Activated CD4-positive, alpha-beta memory T cell treated with anti-CD3 and anti-CD28 coated beads for 36 hours (primary cell): ENCODE measurements around the gene BTBD10. TPM values are rescaled to one million over a fixed set of nuclear protein-coding genes. Genes with fewer than 3 reads are reported as not detected.
A peak's percentile ranks its signal among the peaks of the same experiment; 100 is the strongest.

Source experiments
- CTCF ChIA-PET: fragments of 350-600 bp; sonication (Branson Sonifier 250); formaldehyde crosslinking; loops from one replicate; lab custom pipeline; 2021; ENCODE audit warnings: antibody characterized with exemption, inconsistent platforms; lab: Charles Lee
- POLR2A ChIA-PET: fragments of 350-600 bp; sonication (Branson Sonifier 250); formaldehyde crosslinking; loops from one replicate; lab custom pipeline; 2021; ENCODE audit warnings: antibody characterized with exemption; lab: Charles Lee
- DNase-seq: peaks from one replicate; pipeline ENCODE4 v3.0.0-alpha.2; 2020
- H3K27ac Mint-ChIP-seq: one replicate; pipeline ENCODE4 v1.8.0; 2021; ENCODE audit warnings: mixed read lengths
- H3K27me3 Mint-ChIP-seq: one replicate; pipeline ENCODE4 v1.8.0; 2021; ENCODE audit warnings: mixed read lengths
- H3K36me3 Mint-ChIP-seq: one replicate; pipeline ENCODE4 v1.8.0; 2021; ENCODE audit warnings: mixed read lengths
- H3K4me1 Mint-ChIP-seq: one replicate; pipeline ENCODE4 v1.8.0; 2021; ENCODE audit warnings: low read depth, mixed read lengths
- H3K4me3 Mint-ChIP-seq: one replicate; pipeline ENCODE4 v1.8.0; 2021; ENCODE audit warnings: mild to moderate bottlenecking, mixed read lengths
- H3K9me3 Mint-ChIP-seq: one replicate; pipeline ENCODE4 v1.8.0; 2021; ENCODE audit warnings: mixed read lengths
- intact Hi-C: fragments of 100-400 bp; cut with micrococcal nuclease; formaldehyde crosslinking; loops from one replicate; pipeline ENCODE4 v1.15.1; 2023
- total RNA-seq, 2 experiments: library from RNA; stranded (reverse); gene quantifications; one replicate each; pipeline ENCODE4 v1.2.3, GENCODE V29; 2021

Gene BTBD10
- total RNA-seq, 2 experiments from 2014 or later = 22.3 to 24.3 TPM

- H3K4me1 Mint-ChIP-seq = peaks cover 6% of the 10 kb centered on the region
- intact Hi-C loops = no loop called here
- ChIA-PET CTCF (no interaction called here), POLR2A (no interaction called here)
- H3K9me3 Mint-ChIP-seq = no peaks in the 10 kb centered on the region
- peaks cover 11% of the 10 kb centered on the region for H3K27me3 Mint-ChIP-seq
- H3K4me3 Mint-ChIP-seq = no peak overlapping the region
- no peak overlapping the region for H3K27ac Mint-ChIP-seq
- H3K36me3 Mint-ChIP-seq = no peaks in the 10 kb centered on the region
- DNase-seq = no peak
These were observed 5.7 kb upstream of the BTBD10 start for GRCh38 chr11:13468750-13469149.

- Mint-ChIP-seq H3K36me3 (no peaks in the 10 kb centered on the region), H3K4me3 (no peak overlapping the region), H3K27me3 (peaks cover 9% of the 10 kb centered on the region), H3K4me1 (peaks cover 19% of the 10 kb centered on the region), H3K9me3 (no peaks in the 10 kb centered on the region), H3K27ac (no peak overlapping the region)
- intact Hi-C loops = loop anchor here (2.0 kb wide), 1 partner anchor 501 kb away; no protein-coding TSS in a partner anchor
- POLR2A ChIA-PET = no interaction called here
- DNase-seq = no peak
- CTCF ChIA-PET = interaction anchor here (0.7 to 3.5 kb wide), 6 partner anchors 8 to 733 kb away, joined by 3 to 7 read pairs (median 3); no protein-coding TSS in a partner anchor
These were observed 2.9 kb upstream of the BTBD10 start for GRCh38 chr11:13465909-13466371.

- Mint-ChIP-seq H3K4me1 (peaks cover 31% of the 10 kb centered on the region), H3K9me3 (no peaks in the 10 kb centered on the region), H3K4me3 (peak overlapping the region; percentile 98), H3K27me3 (no peaks in the 10 kb centered on the region), H3K27ac (peak overlapping the region; percentile 95), H3K36me3 (peaks cover 4% of the 10 kb centered on the region)
- DNase-seq = no peak
- ChIA-PET POLR2A (interaction anchor here (1.0 to 1.7 kb wide), 4 partner anchors 8 to 204 kb away, joined by 4 to 7 read pairs (median 4); partner anchors contain the start of gene FAR1), CTCF (interaction anchor here (0.8 to 3.5 kb wide), 6 partner anchors 9 to 129 kb away, joined by 3 to 14 read pairs (median 5); no protein-coding TSS in a partner anchor)
- intact Hi-C loops = loop anchor here (1.0 to 2.0 kb wide), 6 partner anchors 23 to 255 kb away; partner anchors contain the start of genes BMAL1 and FAR1
These were observed 813 bp upstream of the BTBD10 start for GRCh38 chr11:13463779-13464290.

- Mint-ChIP-seq H3K36me3 (peaks cover 6% of the 10 kb centered on the region), H3K4me3 (peak overlapping the region; percentile 98), H3K27me3 (no peaks in the 10 kb centered on the region), H3K4me1 (peaks cover 35% of the 10 kb centered on the region), H3K9me3 (no peaks in the 10 kb centered on the region), H3K27ac (peak overlapping the region; percentile 95)
- POLR2A ChIA-PET = interaction anchor here (0.7 to 1.7 kb wide), 5 partner anchors 9 to 652 kb away, joined by 3 to 7 read pairs (median 4); partner anchors contain the start of gene FAR1
- CTCF ChIA-PET = interaction anchor here (1.8 to 2.2 kb wide), 2 partner anchors 25 to 77 kb away, joined by 6 to 14 read pairs; no protein-coding TSS in a partner anchor
- intact Hi-C loops = loop anchor here (2.0 kb wide), 2 partner anchors 78 to 254 kb away; no protein-coding TSS in a partner anchor
- DNase-seq = peak; percentile 75
These were observed 616 bp downstream of the BTBD10 start for GRCh38 chr11:13462311-13462900.

- peak overlapping the region; percentile 98 for H3K4me3 Mint-ChIP-seq
- POLR2A ChIA-PET = no interaction called here
- no peaks in the 10 kb centered on the region for H3K27me3 Mint-ChIP-seq
- peaks cover 35% of the 10 kb centered on the region for H3K4me1 Mint-ChIP-seq
- no peak overlapping the region for H3K27ac Mint-ChIP-seq
- H3K9me3 Mint-ChIP-seq = no peaks in the 10 kb centered on the region
- DNase-seq = no peak
- H3K36me3 Mint-ChIP-seq = peaks cover 6% of the 10 kb centered on the region
- CTCF ChIA-PET = no interaction called here
- intact Hi-C loops = no loop called here
These were observed 1.7 kb downstream of the BTBD10 start for GRCh38 chr11:13461291-13461690.

GRCh38 chr11:13450832-13451397 is 12.1 kb downstream of the BTBD10 start:
- H3K4me1 Mint-ChIP-seq = peaks cover 27% of the 10 kb centered on the region
- peaks cover 16% of the 10 kb centered on the region for H3K36me3 Mint-ChIP-seq
- no peak for DNase-seq
- H3K4me3 Mint-ChIP-seq = no peak overlapping the region
- H3K27ac Mint-ChIP-seq = no peak overlapping the region
- intact Hi-C loops = no loop called here
- CTCF ChIA-PET = interaction anchor here (0.7 to 1.0 kb wide), 2 partner anchors 12 to 149 kb away, joined by 3 read pairs; partner anchors contain the start of gene BTBD10
- H3K9me3 Mint-ChIP-seq = peaks cover 27% of the 10 kb centered on the region
- POLR2A ChIA-PET = no interaction called here
- no peaks in the 10 kb centered on the region for H3K27me3 Mint-ChIP-seq

GRCh38 chr11:13449522-13449921 is 13.5 kb downstream of the BTBD10 start:
- H3K9me3 Mint-ChIP-seq = peaks cover 27% of the 10 kb centered on the region
- POLR2A ChIA-PET = interaction anchor here (0.6 kb wide), 1 partner anchor 60 kb away, joined by 5 read pairs; no protein-coding TSS in a partner anchor
- H3K36me3 Mint-ChIP-seq = peaks cover 16% of the 10 kb centered on the region
- H3K27ac Mint-ChIP-seq = no peak overlapping the region
- H3K4me3 Mint-ChIP-seq = no peak overlapping the region
- H3K27me3 Mint-ChIP-seq = no peaks in the 10 kb centered on the region
- CTCF ChIA-PET = interaction anchor here (0.6 kb wide), 1 partner anchor 16 kb away, joined by 3 read pairs; no protein-coding TSS in a partner anchor
- H3K4me1 Mint-ChIP-seq = peaks cover 29% of the 10 kb centered on the region
- intact Hi-C loops = no loop called here
- DNase-seq = no peak

- Mint-ChIP-seq H3K4me1 (peaks cover 29% of the 10 kb centered on the region), H3K27me3 (no peaks in the 10 kb centered on the region), H3K36me3 (peaks cover 16% of the 10 kb centered on the region), H3K9me3 (peaks cover 27% of the 10 kb centered on the region), H3K4me3 (no peak overlapping the region), H3K27ac (no peak overlapping the region)
- ChIA-PET CTCF (no interaction called here), POLR2A (no interaction called here)
- no peak for DNase-seq
- intact Hi-C loops = no loop called here
These were observed 14.1 kb downstream of the BTBD10 start for GRCh38 chr11:13448876-13449275.

- Mint-ChIP-seq H3K9me3 (peaks cover 15% of the 10 kb centered on the region), H3K4me1 (peaks cover 32% of the 10 kb centered on the region), H3K27me3 (no peaks in the 10 kb centered on the region), H3K36me3 (peaks cover 7% of the 10 kb centered on the region), H3K27ac (no peak overlapping the region), H3K4me3 (no peak overlapping the region)
- POLR2A ChIA-PET = no interaction called here
- intact Hi-C loops = no loop called here
- CTCF ChIA-PET = no interaction called here
- no peak for DNase-seq
These were observed 16.6 kb downstream of the BTBD10 start for GRCh38 chr11:13446444-13446843.

GRCh38 chr11:13445588-13445987 is 17.4 kb downstream of the BTBD10 start:
- intact Hi-C loops = no loop called here
- CTCF ChIA-PET = no interaction called here
- peaks cover 25% of the 10 kb centered on the region for H3K4me1 Mint-ChIP-seq

GRCh38 chr11:13440100-13440855 is 22.7 kb downstream of the BTBD10 start:
- Mint-ChIP-seq H3K27ac (no peak overlapping the region), H3K4me1 (peaks cover 22% of the 10 kb centered on the region), H3K4me3 (no peak overlapping the region), H3K9me3 (no peaks in the 10 kb centered on the region), H3K36me3 (peaks cover 2% of the 10 kb centered on the region), H3K27me3 (no peaks in the 10 kb centered on the region)
- intact Hi-C loops = no loop called here
- CTCF ChIA-PET = interaction anchor here (0.6 to 1.5 kb wide), 3 partner anchors 25 to 1135 kb away, joined by 3 to 6 read pairs (median 4); no protein-coding TSS in a partner anchor
- no peak for DNase-seq
- POLR2A ChIA-PET = no interaction called here

More at GRCh38 chr11:13445588-13445987, 17.4 kb downstream of the BTBD10 start:
- Mint-ChIP-seq H3K36me3 (no peaks in the 10 kb centered on the region), H3K4me3 (no peak overlapping the region), H3K27me3 (no peaks in the 10 kb centered on the region), H3K9me3 (peaks cover 8% of the 10 kb centered on the region), H3K27ac (no peak overlapping the region)
- DNase-seq = no peak
- POLR2A ChIA-PET = no interaction called here
